CD4-positive, alpha-beta T cell treated with Interleukin-6 at 100 ng/mL for 8 hours (primary cell): Measurements from ENCODE around the gene OR4K14.
"Not testable (repeated sequence)": the region's sequence is repeated elsewhere in the genome, so short reads cannot be mapped to it uniquely, and the experiment has no call there.

Experiments used
- DNase-seq: peaks from one replicate; pipeline ENCODE4 v3.0.0-alpha.2; 2020; ENCODE audit warnings: mixed read lengths, low spot score

Gene OR4K14, protein sequence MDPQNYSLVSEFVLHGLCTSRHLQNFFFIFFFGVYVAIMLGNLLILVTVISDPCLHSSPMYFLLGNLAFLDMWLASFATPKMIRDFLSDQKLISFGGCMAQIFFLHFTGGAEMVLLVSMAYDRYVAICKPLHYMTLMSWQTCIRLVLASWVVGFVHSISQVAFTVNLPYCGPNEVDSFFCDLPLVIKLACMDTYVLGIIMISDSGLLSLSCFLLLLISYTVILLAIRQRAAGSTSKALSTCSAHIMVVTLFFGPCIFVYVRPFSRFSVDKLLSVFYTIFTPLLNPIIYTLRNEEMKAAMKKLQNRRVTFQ

GRCh38 chr14:20019257-20019865 is at the start of gene OR4K14:
Gene OR4K14, minus strand, starts transcription at chr14:20019307. Its CDS starts 4,114 bp downstream, at chr14:20015193.
- no peak for DNase-seq

GRCh38 chr14:20059745-20060144 is 40.6 kb upstream of the OR4K14 start, which contains the start of gene OR4L1:
Gene OR4L1, plus strand, starts transcription at chr14:20060045. Its CDS starts 0 bp downstream, at chr14:20060045.
- no peak for DNase-seq

GRCh38 chr14:20048202-20048601 is 29.1 kb upstream of the OR4K14 start:
- no peak for DNase-seq

DNA sequence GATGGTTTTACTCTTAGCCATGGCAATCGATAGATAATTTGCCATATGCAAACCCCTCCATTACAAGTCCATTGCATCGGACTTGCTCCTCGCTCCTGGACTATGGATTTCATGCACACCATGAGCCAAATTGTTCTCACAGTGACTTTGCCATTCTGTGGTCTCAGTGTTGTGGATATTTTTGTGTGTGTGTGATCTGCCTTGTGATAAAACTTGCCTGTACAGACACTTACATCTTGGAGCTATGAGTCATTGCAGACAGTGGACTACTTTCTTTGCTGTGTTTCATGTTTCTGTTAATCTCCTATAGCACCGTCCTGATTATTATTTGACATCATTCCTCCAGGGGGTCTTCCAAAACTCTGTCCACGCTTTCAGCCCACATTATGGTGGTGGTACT is 25.1 kb upstream of the OR4K14 start:
- no peak for DNase-seq

- no peak for DNase-seq
Measured at GRCh38 chr14:20035938-20036337, 16.8 kb upstream of the OR4K14 start, which contains the start of gene OR4K13. Gene OR4K13, minus strand, starts transcription at chr14:20036038. Its CDS starts 1,280 bp downstream, at chr14:20034758.

GRCh38 chr14:20035449-20035848 is 16.3 kb upstream of the OR4K14 start:
- no peak for DNase-seq

DNA sequence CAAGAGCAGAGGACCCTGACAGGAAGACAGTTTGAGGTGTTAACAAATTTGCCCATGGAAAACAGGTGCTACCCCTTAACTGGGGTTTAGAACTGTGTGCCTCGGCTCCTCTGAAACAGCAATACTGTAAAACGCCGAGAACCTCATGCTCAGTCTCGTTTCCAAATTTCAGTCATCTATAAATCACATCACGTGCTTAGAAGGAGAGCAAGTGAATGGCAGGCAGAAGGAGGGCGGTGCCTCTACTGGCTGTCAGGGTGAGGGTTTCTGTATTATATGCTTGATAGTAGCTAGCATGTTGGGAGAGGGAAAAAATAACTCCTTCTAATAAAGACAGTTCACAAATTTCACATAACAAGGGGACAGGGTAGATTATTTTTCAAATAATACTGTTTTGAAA is 12.0 kb upstream of the OR4K14 start:
- DNase-seq: no peak

GRCh38 chr14:20008156-20008555 is 11.0 kb downstream of the OR4K14 start:
- DNase-seq: no peak

- no peak for DNase-seq
Measured at GRCh38 chr14:20002319-20002718, 16.8 kb downstream of the OR4K14 start.

GRCh38 chr14:20001863-20002262 is 17.2 kb downstream of the OR4K14 start, which contains the start of gene OR4Q2:
Gene OR4Q2, plus strand, starts transcription at chr14:20002163.
- no peak for DNase-seq

- no peak for DNase-seq
Measured at GRCh38 chr14:19993438-19993837, 25.7 kb downstream of the OR4K14 start.

GRCh38 chr14:19975291-19975690 is 43.8 kb downstream of the OR4K14 start, which contains the start of gene OR4K15:
Gene OR4K15, plus strand, starts transcription at chr14:19975591. Its CDS starts 0 bp downstream, at chr14:19975591.
- DNase-seq: no peak

DNA sequence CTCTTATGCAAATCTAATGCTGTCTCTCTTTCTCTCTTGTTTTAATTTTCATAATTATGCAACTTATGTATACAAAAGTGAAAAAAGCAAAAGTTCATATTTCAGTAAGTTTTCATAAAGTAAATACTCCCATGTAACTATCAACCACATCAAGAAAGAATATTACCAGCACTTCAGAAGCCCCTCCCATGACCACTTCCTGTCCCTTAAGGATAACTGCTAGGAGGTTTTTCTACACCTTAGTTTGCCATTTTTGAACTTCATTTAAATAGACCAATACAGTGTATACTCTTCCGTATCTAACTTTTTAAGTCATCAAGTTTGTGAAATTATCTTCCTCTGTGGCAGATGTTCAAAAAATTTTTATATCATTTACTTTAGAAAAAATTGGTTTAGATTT is 44.3 kb downstream of the OR4K14 start:
- peak; percentile 64 for DNase-seq

GRCh38 chr14:19969735-19970134 is 49.4 kb downstream of the OR4K14 start:
- DNase-seq: not testable (repeated sequence)
